GM12873 (cell line): ENCODE results near the gene KNOP1.

Experiments used
- TF ChIP-seq, protein P1 (sequence below): IDR thresholded peaks from 2 replicates; pipeline ENCODE4 v1.5.1; 2012; ENCODE audit warnings: low read depth, mild to moderate bottlenecking, moderate library complexity, low read length, control low read depth; ENCODE audit not compliant: insufficient read depth; ENCODE audit errors: missing control alignments

KNOP1 gene

DNA sequence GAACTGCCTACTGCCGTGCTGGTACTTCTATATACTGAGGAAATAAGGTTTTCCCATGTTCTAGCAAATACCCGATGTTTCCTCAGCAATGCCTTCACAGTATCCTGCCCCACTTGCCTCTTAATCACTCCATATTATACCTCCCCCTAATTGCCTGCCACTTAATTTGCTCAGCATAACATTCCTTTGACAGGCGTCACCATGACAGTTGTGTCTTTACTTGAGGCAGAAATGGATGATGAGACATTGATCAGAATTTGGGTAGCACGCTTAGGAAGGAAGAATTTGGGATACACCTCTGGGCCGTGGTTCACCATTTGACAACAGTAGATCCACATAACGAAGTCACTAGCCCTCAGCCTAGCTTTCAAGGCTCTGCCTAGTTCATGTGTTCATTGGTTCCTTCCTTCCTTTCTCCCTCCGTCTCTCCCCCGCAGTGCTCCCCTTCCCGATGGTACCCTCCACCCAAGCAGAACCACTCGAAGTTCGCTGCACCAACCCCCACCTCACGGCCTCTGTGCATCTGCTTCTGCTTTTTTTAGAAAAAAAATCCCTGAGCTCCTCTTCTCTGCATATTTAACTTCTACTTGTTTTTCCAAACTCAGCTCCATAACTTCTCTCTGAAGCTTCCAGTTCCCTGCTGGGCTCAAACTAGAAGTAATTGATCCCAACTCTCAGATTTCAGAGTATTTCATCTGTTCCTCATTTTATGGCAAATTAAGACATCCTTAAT, 19.4 kb upstream of the KNOP1 start:
- TF ChIP-seq, protein P1, sequence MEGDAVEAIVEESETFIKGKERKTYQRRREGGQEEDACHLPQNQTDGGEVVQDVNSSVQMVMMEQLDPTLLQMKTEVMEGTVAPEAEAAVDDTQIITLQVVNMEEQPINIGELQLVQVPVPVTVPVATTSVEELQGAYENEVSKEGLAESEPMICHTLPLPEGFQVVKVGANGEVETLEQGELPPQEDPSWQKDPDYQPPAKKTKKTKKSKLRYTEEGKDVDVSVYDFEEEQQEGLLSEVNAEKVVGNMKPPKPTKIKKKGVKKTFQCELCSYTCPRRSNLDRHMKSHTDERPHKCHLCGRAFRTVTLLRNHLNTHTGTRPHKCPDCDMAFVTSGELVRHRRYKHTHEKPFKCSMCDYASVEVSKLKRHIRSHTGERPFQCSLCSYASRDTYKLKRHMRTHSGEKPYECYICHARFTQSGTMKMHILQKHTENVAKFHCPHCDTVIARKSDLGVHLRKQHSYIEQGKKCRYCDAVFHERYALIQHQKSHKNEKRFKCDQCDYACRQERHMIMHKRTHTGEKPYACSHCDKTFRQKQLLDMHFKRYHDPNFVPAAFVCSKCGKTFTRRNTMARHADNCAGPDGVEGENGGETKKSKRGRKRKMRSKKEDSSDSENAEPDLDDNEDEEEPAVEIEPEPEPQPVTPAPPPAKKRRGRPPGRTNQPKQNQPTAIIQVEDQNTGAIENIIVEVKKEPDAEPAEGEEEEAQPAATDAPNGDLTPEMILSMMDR = no peak

DNA sequence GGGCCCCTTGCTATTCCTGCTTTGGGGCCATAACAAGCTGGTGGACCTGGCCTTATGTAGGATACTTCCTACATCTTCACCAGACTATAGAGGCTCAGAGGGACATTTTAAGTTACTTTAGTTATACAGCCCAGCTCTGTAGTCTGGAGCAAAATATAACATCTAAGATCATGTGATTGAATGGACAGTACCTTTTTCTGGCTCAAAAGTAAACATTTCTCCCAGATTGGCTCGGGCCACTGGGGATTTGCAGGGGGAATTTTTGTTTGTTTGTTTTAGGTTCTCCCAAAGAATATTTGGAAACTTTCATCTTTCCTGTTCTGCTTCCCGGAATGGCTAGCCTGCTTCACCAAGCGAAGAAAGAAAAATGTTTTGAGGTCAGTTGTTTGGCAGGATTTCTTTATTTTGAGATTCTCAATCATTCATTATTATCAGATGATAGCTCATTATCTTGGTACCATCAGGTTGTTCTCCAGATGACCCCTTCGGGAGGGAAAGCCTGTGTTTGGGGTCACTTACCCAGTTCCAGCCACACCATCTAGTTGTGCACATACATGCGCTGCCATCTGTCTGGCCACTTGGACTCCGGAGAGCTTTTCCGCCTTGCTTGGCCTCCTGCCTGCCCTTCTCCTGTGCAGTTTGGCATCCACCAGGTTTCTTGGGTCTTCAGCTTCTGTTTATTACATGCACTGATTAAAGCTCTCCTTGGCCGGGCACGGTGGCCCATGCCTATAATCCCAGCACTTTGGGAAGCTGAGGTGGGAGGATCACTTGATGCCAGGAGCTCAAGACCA, 17.2 kb upstream of the KNOP1 start:
- TF ChIP-seq, protein P1 = no peak

DNA sequence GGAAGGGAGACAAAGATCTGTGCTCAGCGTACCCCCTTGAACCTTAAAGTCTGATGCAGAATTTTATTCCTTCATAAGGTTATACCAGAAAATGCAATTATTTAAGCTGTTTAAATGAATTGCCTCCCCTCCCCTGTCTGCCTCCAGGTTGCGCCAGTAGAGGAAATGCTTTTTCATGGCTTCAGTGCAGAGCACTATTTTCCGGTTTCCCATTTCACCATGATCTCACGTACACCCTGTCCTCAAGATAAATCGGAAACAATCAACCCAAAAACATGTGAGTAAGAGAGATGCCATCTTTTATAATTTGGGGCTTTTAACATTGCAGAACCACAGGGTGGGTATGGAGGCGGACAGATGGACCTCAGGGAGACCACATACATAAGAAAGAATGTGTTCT, 15.5 kb upstream of the KNOP1 start:
- TF ChIP-seq, protein P1 = no peak

DNA sequence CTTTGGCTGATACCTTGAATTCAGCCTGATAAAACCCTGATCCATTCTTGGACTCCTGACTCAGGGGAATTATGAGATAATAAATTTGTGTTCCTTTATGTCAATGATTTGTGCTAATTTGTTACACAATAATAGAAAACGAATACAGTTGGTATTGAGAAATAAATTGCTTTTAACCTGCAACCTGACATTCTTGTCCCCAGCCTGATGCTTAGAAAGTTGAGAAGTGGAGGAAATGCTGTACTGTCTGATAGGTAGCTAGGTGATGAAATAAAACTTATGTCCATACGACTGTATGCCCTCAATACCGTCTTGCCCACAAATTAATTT, 10.6 kb upstream of the KNOP1 start:
- TF ChIP-seq, protein P1 = no peak

DNA sequence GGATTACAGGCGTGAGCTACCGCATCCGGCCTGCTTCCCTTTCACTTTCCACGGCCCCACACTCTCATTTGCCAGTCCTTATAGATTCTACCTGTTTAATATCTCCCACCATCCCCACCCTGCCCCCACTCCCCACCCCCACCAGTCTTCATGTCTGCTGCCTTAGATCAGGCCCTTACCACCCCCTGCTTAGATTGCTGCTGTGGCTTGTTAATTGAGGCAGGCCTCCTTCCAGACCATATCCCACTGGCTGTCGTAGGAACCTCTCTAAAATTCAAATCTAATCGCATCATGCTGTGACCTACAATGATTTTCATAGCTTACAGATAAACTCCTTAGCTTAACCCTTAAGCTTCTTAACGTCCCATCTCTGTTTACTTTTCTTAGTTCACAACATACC, 5.0 kb upstream of the KNOP1 start:
- TF ChIP-seq, protein P1 = no peak

DNA sequence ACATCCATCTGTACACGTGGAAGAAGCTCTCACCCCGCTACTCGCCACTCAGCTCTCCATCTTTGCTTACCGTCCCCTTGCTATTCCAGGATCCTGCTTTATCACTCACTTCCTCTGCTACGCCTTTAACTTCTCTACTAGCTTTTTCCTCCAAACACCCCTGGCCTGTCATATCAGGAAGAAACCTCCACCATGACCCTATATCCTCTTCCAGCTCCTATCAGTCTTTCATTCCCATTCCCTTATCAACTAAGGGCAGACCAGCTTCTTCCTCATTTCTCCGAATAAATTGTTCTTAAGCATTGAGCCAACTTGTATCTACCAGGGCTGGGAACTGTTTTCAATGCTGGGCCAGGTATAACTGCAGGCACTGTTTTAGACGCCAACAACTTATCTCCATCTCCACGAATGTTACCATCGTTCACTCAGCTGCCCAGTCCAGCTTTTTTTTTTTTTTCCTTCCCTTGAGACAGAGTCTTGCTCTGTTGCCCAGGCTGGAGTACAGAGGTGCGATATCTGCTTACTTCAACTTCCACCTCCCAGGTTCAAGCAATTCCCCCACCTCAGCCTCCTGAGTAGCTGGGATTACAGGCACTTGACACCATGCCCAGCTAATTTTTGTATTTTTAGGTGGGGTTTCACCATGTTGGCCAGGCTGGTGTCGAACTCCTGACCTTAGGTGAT, 4.4 kb upstream of the KNOP1 start:
- TF ChIP-seq, protein P1 = no peak

DNA sequence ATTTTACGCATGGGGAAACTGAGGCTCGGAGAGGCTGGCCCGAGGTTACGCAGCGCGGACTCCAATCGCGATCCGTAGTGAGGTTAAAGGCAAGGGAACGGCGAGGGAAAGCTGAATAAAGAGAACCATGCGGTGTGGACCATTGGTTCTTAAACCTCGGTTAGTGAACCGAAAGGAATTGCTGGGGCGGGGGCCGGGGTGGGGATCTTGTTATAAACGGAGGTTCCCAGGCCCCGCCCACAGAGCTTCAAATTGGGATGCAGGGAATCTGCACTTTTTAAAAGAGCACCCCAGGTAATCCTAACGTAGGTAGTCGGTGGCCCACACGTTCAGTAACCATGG, 568 bp upstream of the KNOP1 start:
- TF ChIP-seq, protein P1 = no peak
